Measurements from ENCODE around the gene COL12A1. TPM values are rescaled to one million over a fixed set of nuclear protein-coding genes. Genes with fewer than 3 reads are reported as not detected.
"Not testable (repeated sequence)": the region's sequence is repeated elsewhere in the genome, so short reads cannot be mapped to it uniquely, and the experiment has no call there.

The COL12A1 gene
- total RNA-seq, 4 donors from 2014 or later: 125 to 589 (median 192) TPM

GRCh38 chr6:75201021-75201420, 4.8 kb downstream of the COL12A1 start:
- no peak for TF ChIP-seq CTCF (IDR thresholded peaks at IDR 0.05)
- DNase-seq (ENCODE audit: low spot score): no peak

GRCh38 chr6:75199889-75200288, 6.0 kb downstream of the COL12A1 start:
- ATAC-seq (ENCODE audit: low FRiP score) (no peak), DNase-seq (ENCODE audit: low spot score) (no peak)
- no peak for TF ChIP-seq CTCF (IDR thresholded peaks at IDR 0.05)

More at GRCh38 chr6:75201021-75201420, 4.8 kb downstream of the COL12A1 start:
- no peak for ATAC-seq (ENCODE audit: low FRiP score)

GRCh38 chr6:75196081-75196687, 9.7 kb downstream of the COL12A1 start:
- ATAC-seq (ENCODE audit: low FRiP score) (no peak), DNase-seq (ENCODE audit: low spot score) (no peak)
- TF ChIP-seq CTCF (IDR thresholded peaks at IDR 0.05): no peak

GRCh38 chr6:75188221-75188925, 17.5 kb downstream of the COL12A1 start:
- DNase-seq (ENCODE audit: low spot score): no peak
- no peak for ATAC-seq (ENCODE audit: low FRiP score)
- TF ChIP-seq CTCF (IDR thresholded peaks at IDR 0.05): no peak

- not testable (repeated sequence) for ATAC-seq (ENCODE audit: low FRiP score); DNase-seq (ENCODE audit: low spot score)
Measured at GRCh38 chr6:75186581-75186980, 19.3 kb downstream of the COL12A1 start.

- TF ChIP-seq CTCF (IDR thresholded peaks at IDR 0.05): no peak
- DNase-seq (ENCODE audit: low spot score) (no peak), ATAC-seq (ENCODE audit: low FRiP score) (peak; percentile 62)
Measured at GRCh38 chr6:75183099-75183541, 22.7 kb downstream of the COL12A1 start.

GRCh38 chr6:75180864-75181263, 25.0 kb downstream of the COL12A1 start:
- DNase-seq (ENCODE audit: low spot score) (no peak), ATAC-seq (ENCODE audit: low FRiP score) (no peak)
- TF ChIP-seq CTCF (IDR thresholded peaks at IDR 0.05): no peak

Data from omental fat pad (tissue), 4 donors.